Karpas-422 (cell line): Measurements from ENCODE around the gene UBA6. TPM values are rescaled to one million over a fixed set of nuclear protein-coding genes. Genes with fewer than 3 reads are reported as not detected.

Source experiments
- DNase-seq: peaks from one replicate; pipeline ENCODE4 v3.0.0-alpha.2; 2015
- H2AFZ ChIP-seq: fragments of 200-600 bp; sonication (generic); 2 replicates; pipeline ENCODE4 v1.6.1; 2014; ENCODE audit warnings: antibody characterized with exemption, low read length, mixed read lengths
- H3K27ac ChIP-seq: fragments of 200-600 bp; sonication (generic); 2 replicates; pipeline ENCODE4 v1.5.1; 2014; ENCODE audit warnings: mild to moderate bottlenecking, low read length, moderate library complexity
- H3K27me3 ChIP-seq: fragments of 200-600 bp; sonication (generic); 2 replicates; pipeline ENCODE4 v1.6.1; 2014; ENCODE audit warnings: low read length, mixed read lengths
- H3K36me3 ChIP-seq: fragments of 200-600 bp; sonication (generic); 2 replicates; pipeline ENCODE4 v1.6.1; 2014; ENCODE audit warnings: low read length, mixed read lengths; ENCODE audit not compliant: insufficient read depth
- H3K4me1 ChIP-seq: fragments of 200-600 bp; sonication (generic); 2 replicates; pipeline ENCODE4 v1.6.1; 2014; ENCODE audit warnings: mild to moderate bottlenecking, low read length, mixed read lengths
- H3K4me2 ChIP-seq: fragments of 200-600 bp; sonication (generic); 2 replicates; pipeline ENCODE4 v1.6.1; 2014; ENCODE audit warnings: low read length, low read depth, mild to moderate bottlenecking; ENCODE audit not compliant: poor library complexity, severe bottlenecking
- H3K4me3 ChIP-seq: fragments of 200-600 bp; sonication (generic); 2 replicates; pipeline ENCODE4 v1.5.1; 2014; ENCODE audit warnings: mild to moderate bottlenecking, antibody characterized with exemption, low read length, mixed read lengths
- H3K79me2 ChIP-seq: fragments of 200-600 bp; sonication (generic); 2 replicates; pipeline ENCODE4 v1.6.1; 2014; ENCODE audit warnings: mild to moderate bottlenecking, low read length, mixed read lengths
- H3K9ac ChIP-seq: fragments of 200-600 bp; sonication (generic); 2 replicates; pipeline ENCODE4 v1.6.0; 2014; ENCODE audit warnings: low read length
- H3K9me2 ChIP-seq: fragments of 200-600 bp; sonication (generic), shearing (Covaris generic); replicated peaks from 2 replicates; pipeline ENCODE4 v1.6.0; 2014; ENCODE audit warnings: mild to moderate bottlenecking, low read length, moderate library complexity; ENCODE audit not compliant: insufficient read depth
- H3K9me3 ChIP-seq: fragments of 300-700, 200-600 bp; sonication (generic); 2 replicates; pipeline ENCODE4 v1.6.1; 2014; ENCODE audit warnings: low read length, mixed read lengths
- H4K20me1 ChIP-seq: fragments of 200-600 bp; sonication (generic); 2 replicates; pipeline ENCODE4 v1.6.1; 2014; ENCODE audit warnings: mild to moderate bottlenecking, antibody characterized with exemption, low read length, low read depth; ENCODE audit not compliant: insufficient read depth
- total RNA-seq: library from RNA; depleted of rRNA; stranded (reverse); fragments of >200 nt; shearing (Covaris generic); gene quantifications from 2 replicates; pipeline ENCODE4 v1.2.3, GENCODE V29; 2014; ENCODE audit warnings: low replicate concordance

UBA6 gene
- total RNA-seq, 1 experiment from 2014 or later = 77.9 TPM

DNA sequence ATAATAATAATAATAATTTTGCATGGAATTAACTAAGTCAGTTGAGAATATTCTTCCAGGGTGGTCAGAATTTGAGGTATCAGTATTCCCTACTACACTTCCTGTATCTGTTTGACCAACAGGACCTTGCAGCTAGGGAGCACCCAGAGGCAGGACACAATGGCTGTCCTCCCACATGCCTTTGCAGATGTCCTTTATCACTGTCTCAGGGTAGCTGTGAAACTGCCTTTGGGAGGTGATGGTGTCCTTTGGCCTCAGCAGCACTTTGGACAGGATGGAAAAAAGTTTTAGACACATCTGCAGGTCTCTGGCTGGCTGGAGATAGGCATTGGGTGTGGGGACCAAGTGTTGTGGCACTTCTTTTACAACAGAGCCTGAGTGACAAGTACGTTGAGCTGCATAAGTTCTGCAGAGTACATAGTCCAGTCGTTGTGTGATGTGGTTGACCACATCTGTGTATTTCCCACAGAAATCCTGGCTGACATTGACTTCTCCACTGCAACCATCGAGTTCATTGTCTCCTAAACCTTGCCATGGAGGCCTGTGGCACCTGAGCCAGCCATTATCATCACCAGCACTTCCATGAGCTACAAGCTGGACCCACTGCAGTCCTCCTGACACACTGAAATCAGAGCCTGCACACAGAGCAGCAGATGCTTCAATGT, 19.1 kb upstream of the UBA6 start:
- H3K4me1 ChIP-seq = no peaks in the 10 kb centered on the region
- H3K4me2 ChIP-seq = no peak overlapping the region
- no peaks in the 10 kb centered on the region for H3K9me3 ChIP-seq
- no peaks in the 10 kb centered on the region for H3K27me3 ChIP-seq
- no peaks in the 10 kb centered on the region for H4K20me1 ChIP-seq
- peaks cover 4% of the 10 kb centered on the region; the same call in 1 of the 2 replicates for H3K36me3 ChIP-seq
- H3K9ac ChIP-seq = no peak overlapping the region
- no peak overlapping the region for H2AFZ ChIP-seq
- no peaks in the 10 kb centered on the region for H3K9me2 ChIP-seq
- DNase-seq = no peak
- H3K27ac ChIP-seq = no peak overlapping the region
- H3K4me3 ChIP-seq = no peak overlapping the region
- H3K79me2 ChIP-seq = peaks cover 16% of the 10 kb centered on the region; the same call in 1 of the 2 replicates

DNA sequence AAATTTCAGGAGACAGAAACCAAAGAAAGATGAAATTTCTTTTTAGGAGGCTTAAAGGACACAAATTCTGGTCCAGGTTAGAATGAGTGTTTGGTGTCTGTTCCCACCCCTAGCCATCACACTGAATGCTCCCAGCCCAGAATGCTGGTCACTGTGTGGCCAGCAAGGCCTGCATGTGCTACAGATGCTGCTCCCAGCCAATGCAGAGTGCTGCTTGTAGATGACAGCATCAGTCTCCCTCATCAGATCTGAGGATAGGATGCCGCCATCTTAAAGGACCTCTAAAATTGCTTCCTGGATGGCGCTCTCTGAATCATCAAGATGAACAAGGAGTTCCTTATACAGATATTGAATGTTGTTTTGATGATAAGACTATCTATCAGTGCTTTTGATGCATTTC, 17.9 kb upstream of the UBA6 start:
- Histone ChIP-seq H3K36me3 (peaks cover 4% of the 10 kb centered on the region; the same call in 1 of the 2 replicates), H4K20me1 (no peaks in the 10 kb centered on the region), H3K79me2 (peaks cover 29% of the 10 kb centered on the region), H3K27ac (no peak overlapping the region), H3K4me1 (no peaks in the 10 kb centered on the region), H3K9me2 (no peaks in the 10 kb centered on the region), H3K9me3 (no peaks in the 10 kb centered on the region), H2AFZ (no peak overlapping the region), H3K27me3 (no peaks in the 10 kb centered on the region), H3K4me3 (no peak overlapping the region), H3K9ac (no peak overlapping the region), H3K4me2 (no peak overlapping the region)
- no peak for DNase-seq

DNA sequence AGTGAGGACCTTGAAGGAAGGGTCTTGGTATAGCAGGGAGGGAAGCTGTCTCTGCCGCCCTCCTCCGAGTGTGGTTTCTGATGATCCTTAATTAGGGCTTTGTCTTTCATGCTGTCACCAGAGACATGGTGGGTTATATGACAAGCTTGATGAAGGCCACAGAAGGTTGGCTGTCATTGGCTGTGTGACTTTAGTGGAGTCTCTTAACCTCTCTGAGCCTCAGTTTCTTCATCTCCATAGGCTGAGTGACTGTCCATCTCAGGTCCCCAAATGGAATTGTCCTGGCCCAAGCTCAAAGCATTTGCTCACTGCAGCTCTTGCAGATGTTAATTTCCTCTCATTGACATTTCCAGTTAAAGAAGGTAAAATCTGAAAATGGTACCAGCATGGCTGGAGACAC, 16.6 kb upstream of the UBA6 start:
- Histone ChIP-seq H3K9ac (no peak overlapping the region), H3K79me2 (peaks cover 41% of the 10 kb centered on the region), H3K4me2 (no peak overlapping the region), H2AFZ (no peak overlapping the region), H3K9me2 (no peaks in the 10 kb centered on the region), H3K36me3 (peaks cover 4% of the 10 kb centered on the region; the same call in 1 of the 2 replicates), H3K9me3 (no peaks in the 10 kb centered on the region), H3K4me1 (no peaks in the 10 kb centered on the region), H4K20me1 (no peaks in the 10 kb centered on the region), H3K27me3 (no peaks in the 10 kb centered on the region), H3K4me3 (no peak overlapping the region), H3K27ac (no peak overlapping the region)
- DNase-seq = no peak

DNA sequence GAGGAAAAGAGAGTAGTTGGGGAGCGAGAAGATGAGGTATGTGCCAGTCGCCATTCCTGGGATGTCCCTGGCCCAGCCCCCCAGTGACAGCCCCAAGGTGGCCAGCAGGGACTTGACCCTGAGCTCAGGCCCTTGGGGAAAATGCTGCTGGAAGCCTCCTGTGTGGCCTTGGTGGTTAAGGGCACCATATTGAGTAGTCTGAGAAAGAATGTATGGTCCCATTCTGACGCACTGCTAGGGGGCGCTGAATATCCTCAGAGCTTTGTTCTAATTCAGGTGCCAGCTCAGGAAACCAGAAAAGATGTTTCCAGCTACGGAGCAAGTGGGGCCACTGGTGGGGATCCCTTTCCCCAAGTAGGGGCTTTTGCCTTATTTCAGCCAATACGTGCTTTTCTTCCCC, 14.0 kb upstream of the UBA6 start:
- Histone ChIP-seq H4K20me1 (no peaks in the 10 kb centered on the region), H3K36me3 (no peaks in the 10 kb centered on the region; the same call in 1 of the 2 replicates), H3K27ac (no peak overlapping the region), H2AFZ (no peak overlapping the region), H3K9me2 (no peaks in the 10 kb centered on the region), H3K9me3 (no peaks in the 10 kb centered on the region), H3K4me1 (peaks cover 4% of the 10 kb centered on the region; the same call in 1 of the 2 replicates), H3K27me3 (no peaks in the 10 kb centered on the region), H3K9ac (no peak overlapping the region), H3K79me2 (peaks cover 68% of the 10 kb centered on the region), H3K4me2 (no peak overlapping the region), H3K4me3 (no peak overlapping the region)
- no peak for DNase-seq

DNA sequence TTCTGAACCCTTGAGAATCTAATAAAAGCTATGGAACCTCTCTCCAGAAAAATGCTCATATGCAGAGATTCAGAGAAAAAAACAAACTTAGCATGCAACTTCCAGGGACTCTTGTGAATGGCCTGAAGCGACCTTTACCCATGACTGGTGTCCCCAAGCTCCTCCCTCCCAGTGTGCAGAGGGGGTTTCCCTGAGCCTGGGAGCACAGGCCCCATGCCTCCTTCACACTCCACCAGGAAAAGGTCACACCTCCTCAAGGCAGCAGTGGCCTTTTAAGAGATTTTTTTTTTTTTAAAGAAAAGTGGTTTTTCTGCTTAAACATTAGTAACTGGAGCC, 13.3 kb upstream of the UBA6 start:
- no peak overlapping the region for H3K27ac ChIP-seq
- no peaks in the 10 kb centered on the region for H3K9me2 ChIP-seq
- H4K20me1 ChIP-seq = no peaks in the 10 kb centered on the region
- no peak overlapping the region for H2AFZ ChIP-seq
- H3K9me3 ChIP-seq = no peaks in the 10 kb centered on the region
- peaks cover 75% of the 10 kb centered on the region for H3K79me2 ChIP-seq
- no peaks in the 10 kb centered on the region for H3K27me3 ChIP-seq
- H3K36me3 ChIP-seq = no peaks in the 10 kb centered on the region
- no peak for DNase-seq
- no peak overlapping the region for H3K9ac ChIP-seq
- H3K4me2 ChIP-seq = no peak overlapping the region
- H3K4me3 ChIP-seq = no peak overlapping the region
- peaks cover 4% of the 10 kb centered on the region; the same call in 1 of the 2 replicates for H3K4me1 ChIP-seq

DNA sequence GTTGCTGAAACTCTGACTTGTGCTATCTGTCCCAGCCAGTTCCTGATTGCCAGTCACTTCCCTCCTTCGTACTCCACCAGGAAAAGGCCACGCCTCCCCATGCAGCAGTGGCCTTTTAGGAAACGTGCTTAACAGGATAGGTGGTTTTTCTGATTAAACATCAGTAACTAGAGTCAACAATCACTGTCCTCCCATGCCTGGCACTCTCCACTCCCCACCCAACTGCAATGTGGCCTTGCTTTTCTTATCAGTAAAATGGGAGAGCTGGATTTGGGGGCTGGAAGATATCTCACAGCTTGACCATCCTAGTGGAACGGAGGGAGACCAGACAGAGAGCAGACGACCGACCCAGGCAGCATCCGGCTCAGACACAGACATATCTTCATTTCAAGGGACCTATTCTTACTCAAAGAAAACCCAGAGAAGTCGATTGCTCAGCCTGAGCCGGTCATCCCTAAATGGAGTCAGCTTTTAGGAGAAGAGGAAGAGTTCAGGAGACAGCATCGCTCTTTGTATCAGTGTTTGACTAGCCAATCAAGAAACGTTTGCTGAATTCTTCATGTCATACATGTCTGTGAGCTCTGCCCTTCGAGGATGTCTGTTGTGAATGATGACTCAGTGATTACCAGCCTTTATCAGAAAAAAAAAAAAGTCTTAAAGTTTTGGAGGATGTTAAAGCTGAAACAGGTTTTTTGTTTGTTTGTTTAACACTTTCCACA, 12.7 kb upstream of the UBA6 start:
- Histone ChIP-seq H3K9ac (no peak overlapping the region), H3K9me2 (no peaks in the 10 kb centered on the region), H3K36me3 (no peaks in the 10 kb centered on the region; the same call in 1 of the 2 replicates), H3K4me2 (no peak overlapping the region), H3K79me2 (peaks cover 76% of the 10 kb centered on the region), H4K20me1 (no peaks in the 10 kb centered on the region), H3K4me1 (peaks cover 4% of the 10 kb centered on the region; the same call in 1 of the 2 replicates), H3K27me3 (no peaks in the 10 kb centered on the region), H2AFZ (no peak overlapping the region), H3K9me3 (no peaks in the 10 kb centered on the region; the same call in 1 of the 2 replicates), H3K27ac (no peak overlapping the region), H3K4me3 (no peak overlapping the region)
- no peak for DNase-seq

DNA sequence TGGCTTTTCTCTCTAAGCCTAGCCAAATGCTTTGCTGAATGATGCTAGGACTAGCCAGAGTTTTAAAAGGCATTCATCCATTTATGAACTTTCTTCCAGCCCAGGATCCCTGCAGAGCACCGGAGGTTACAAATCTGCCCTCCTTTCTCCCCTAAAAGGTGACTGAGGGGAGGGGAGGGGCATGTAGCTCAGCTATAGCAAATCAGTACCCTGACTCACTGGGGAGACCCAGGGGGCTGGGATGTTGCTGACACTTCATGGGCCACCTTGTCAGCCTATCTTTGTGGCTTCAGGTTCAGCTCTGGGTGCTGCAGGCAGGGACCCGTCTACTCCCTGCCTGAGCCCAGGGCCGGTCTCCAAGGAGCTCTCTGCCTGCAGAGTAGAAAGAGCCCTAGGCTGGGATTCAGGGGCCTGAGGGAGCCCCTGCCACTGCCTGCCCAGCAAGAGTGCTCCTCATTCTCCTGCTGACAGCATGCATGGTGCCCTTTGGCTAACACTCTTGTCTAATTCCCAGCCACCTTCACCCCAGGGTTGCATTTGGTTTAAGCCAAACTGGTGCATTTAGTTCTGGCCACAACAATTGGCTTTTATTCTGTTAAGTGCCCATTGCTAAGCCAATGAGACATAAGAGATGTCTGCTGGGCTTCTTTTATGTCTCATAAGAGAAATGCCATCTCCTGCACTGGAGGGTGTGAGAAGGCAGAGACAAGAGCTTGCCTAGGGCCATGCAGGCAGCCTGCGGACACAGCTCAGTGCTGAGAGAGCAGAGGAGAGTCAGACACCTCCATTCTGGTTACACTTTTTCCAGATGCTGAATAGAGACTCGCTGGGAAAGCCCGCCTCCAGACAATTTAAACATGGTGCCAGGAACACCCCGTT, 11.9 kb upstream of the UBA6 start:
- H3K27ac ChIP-seq = no peak overlapping the region
- DNase-seq = no peak
- peaks cover 4% of the 10 kb centered on the region; the same call in 1 of the 2 replicates for H3K4me1 ChIP-seq
- H3K36me3 ChIP-seq = peaks cover 1% of the 10 kb centered on the region; the same call in 1 of the 2 replicates
- no peak overlapping the region for H3K9ac ChIP-seq
- no peak overlapping the region for H2AFZ ChIP-seq
- no peaks in the 10 kb centered on the region for H3K27me3 ChIP-seq
- no peak overlapping the region for H3K4me3 ChIP-seq
- no peaks in the 10 kb centered on the region for H4K20me1 ChIP-seq
- no peaks in the 10 kb centered on the region for H3K9me2 ChIP-seq
- no peak overlapping the region for H3K4me2 ChIP-seq
- H3K9me3 ChIP-seq = no peaks in the 10 kb centered on the region; the same call in 1 of the 2 replicates
- H3K79me2 ChIP-seq = peaks cover 83% of the 10 kb centered on the region
